22Rv1 (cell line): ENCODE results near the gene PCSK6.

Experiments used
- CTCF ChIP-seq: fragments of 450-650 bp; IDR thresholded peaks from 2 replicates; pipeline ENCODE4 v1.5.1; 2017; ENCODE audit warnings: mild to moderate bottlenecking
- ZFX ChIP-seq: fragments of 450-650 bp; IDR thresholded peaks from 2 replicates; pipeline ENCODE4 v1.6.1; 2017; ENCODE audit warnings: antibody characterized with exemption, borderline replicate concordance

GRCh38 chr15:101267320-101268104 is 222.0 kb downstream of the PCSK6 start:
- no peak for TF ChIP-seq CTCF
- TF ChIP-seq ZFX, result no peak
